Measurements from ENCODE around the gene MRPL3.

DNA sequence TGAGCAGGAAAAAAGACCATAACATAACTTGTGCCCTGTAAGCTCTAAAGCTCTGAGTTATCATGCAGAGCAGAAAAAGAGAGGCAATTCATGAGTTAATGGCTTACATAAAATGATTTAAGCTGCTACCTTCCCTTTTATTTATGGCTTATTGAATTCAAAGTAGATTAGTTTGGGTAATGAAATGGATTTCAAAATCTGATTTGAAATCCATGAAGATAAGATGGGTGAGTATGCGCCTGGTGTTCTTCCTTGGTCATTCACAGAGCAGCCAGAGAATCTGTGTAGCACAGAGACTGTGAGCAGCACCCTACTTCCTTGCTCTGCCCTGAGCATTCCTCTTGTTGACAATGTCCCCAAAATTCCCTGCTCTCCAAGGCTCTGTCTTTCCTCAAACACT, 36.2 kb upstream of the MRPL3 start:
- no peak for TF ChIP-seq CTCF (IDR thresholded peaks at IDR 0.05)
- no peak for TF ChIP-seq ZNF423 (CRISPR knock-in tag; IDR thresholded peaks at IDR 0.05)
- no peak for TF ChIP-seq ESRRA (CRISPR knock-in tag; IDR thresholded peaks at IDR 0.05; ENCODE audit: borderline replicate concordance)
- no peak for TF ChIP-seq MAX (CRISPR knock-in tag; IDR thresholded peaks at IDR 0.05)
- TF ChIP-seq ZNF396 (CRISPR knock-in tag; IDR thresholded peaks at IDR 0.05; ENCODE audit: borderline replicate concordance), result no peak
- no peak for TF ChIP-seq NR2C2 (CRISPR knock-in tag; IDR thresholded peaks at IDR 0.05)
- TF ChIP-seq ZNF232 (CRISPR knock-in tag; IDR thresholded peaks at IDR 0.05), result no peak
- no peak for TF ChIP-seq ZNF263 (CRISPR knock-in tag; IDR thresholded peaks at IDR 0.05; ENCODE audit: low read depth)
- TF ChIP-seq, protein P1, sequence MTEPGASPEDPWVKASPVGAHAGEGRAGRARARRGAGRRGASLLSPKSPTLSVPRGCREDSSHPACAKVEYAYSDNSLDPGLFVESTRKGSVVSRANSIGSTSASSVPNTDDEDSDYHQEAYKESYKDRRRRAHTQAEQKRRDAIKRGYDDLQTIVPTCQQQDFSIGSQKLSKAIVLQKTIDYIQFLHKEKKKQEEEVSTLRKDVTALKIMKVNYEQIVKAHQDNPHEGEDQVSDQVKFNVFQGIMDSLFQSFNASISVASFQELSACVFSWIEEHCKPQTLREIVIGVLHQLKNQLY (CRISPR knock-in tag; IDR thresholded peaks at IDR 0.05), result no peak
- no peak for TF ChIP-seq RELA (CRISPR knock-in tag; IDR thresholded peaks at IDR 0.05; ENCODE audit: borderline replicate concordance)

All from WTC11 (cell line).